Fibroblast of mammary gland (primary cell): ENCODE measurements around the gene LRP3.
A peak's percentile ranks its signal among the peaks of the same experiment; 100 is the strongest.

Source experiments
- DNase-seq: peaks from one replicate; pipeline ENCODE4 v3.0.0-alpha.2; 2010; ENCODE audit warnings: low read depth
- H3K4me3 ChIP-seq: 2 replicates; pipeline ENCODE4 v1.5.1; 2011; ENCODE audit warnings: low read depth, mild to moderate bottlenecking, low read length, moderate library complexity; ENCODE audit not compliant: control insufficient read depth
- CTCF ChIP-seq: conservative IDR thresholded peaks from 2 replicates; pipeline ENCODE4 v1.5.1; 2011; ENCODE audit warnings: low read depth, low read length, inconsistent platforms; ENCODE audit not compliant: control insufficient read depth, insufficient read depth

The LRP3 gene

GRCh38 chr19:33210266-33210940, 16.3 kb downstream of the LRP3 start:
- DNase-seq, result no peak
- no peak for TF ChIP-seq CTCF
- H3K4me3 ChIP-seq, result no peak overlapping the region

- no peak for DNase-seq
- H3K4me3 ChIP-seq, result no peak overlapping the region
- TF ChIP-seq CTCF, result no peak
Measured at GRCh38 chr19:33211794-33212435, 17.8 kb downstream of the LRP3 start.

- no peak overlapping the region for H3K4me3 ChIP-seq
- TF ChIP-seq CTCF, result no peak
- DNase-seq, result no peak
Measured at GRCh38 chr19:33212436-33213172, 18.5 kb downstream of the LRP3 start.

- H3K4me3 ChIP-seq, result no peak overlapping the region
- peak; percentile 31 for TF ChIP-seq CTCF
- peak; percentile 23 for DNase-seq
Measured at GRCh38 chr19:33214596-33214995, 20.5 kb downstream of the LRP3 start.

- H3K4me3 ChIP-seq, result no peak overlapping the region
- TF ChIP-seq CTCF, result no peak
- DNase-seq, result no peak
Measured at GRCh38 chr19:33215438-33216197, 21.5 kb downstream of the LRP3 start.

- TF ChIP-seq CTCF, result no peak
- H3K4me3 ChIP-seq, result no peak overlapping the region
- DNase-seq, result no peak
Measured at GRCh38 chr19:33216198-33216830, 22.2 kb downstream of the LRP3 start.
